GM23338 (cell line): Measurements from ENCODE around the gene NEB. TPM values are rescaled to one million over a fixed set of nuclear protein-coding genes. Genes with fewer than 3 reads are reported as not detected.

Experiments
- ATAC-seq: fragments of 200-7000 bp; cut with Tn5 transposase; 3 replicates; pipeline ENCODE4 v1.9.1; 2020
- DNase-seq: peaks from one replicate; pipeline ENCODE4 v3.0.0-alpha.2; 2015; ENCODE audit warnings: low spot score
- H2AFZ ChIP-seq: fragments of 200-600 bp; sonication (generic); 2 replicates; pipeline ENCODE4 v1.8.0; 2016; ENCODE audit warnings: antibody characterized with exemption, mild to moderate bottlenecking, moderate library complexity
- H3F3A ChIP-seq: fragments of 200-600 bp; sonication (generic); replicated peaks from 2 replicates; pipeline ENCODE4 v1.8.0; 2017; ENCODE audit warnings: antibody characterized with exemption, mixed run types, low read depth
- H3K27ac ChIP-seq: fragments of 200-600 bp; sonication (generic); 2 replicates; pipeline ENCODE4 v1.6.1; 2016; ENCODE audit warnings: low read depth
- H3K27me3 ChIP-seq: fragments of 200-600 bp; sonication (generic); 2 replicates; pipeline ENCODE4 v1.8.0; 2016; ENCODE audit warnings: mild to moderate bottlenecking, mixed run types, moderate library complexity; ENCODE audit not compliant: insufficient read depth
- H3K36me3 ChIP-seq: fragments of 200-600 bp; sonication (generic); 2 replicates; pipeline ENCODE4 v1.8.0; 2016; ENCODE audit warnings: mild to moderate bottlenecking; ENCODE audit not compliant: insufficient read depth
- H3K4me1 ChIP-seq: fragments of 200-600 bp; sonication (generic); 2 replicates; pipeline ENCODE4 v1.8.0; 2016; ENCODE audit warnings: mild to moderate bottlenecking, moderate library complexity; ENCODE audit not compliant: insufficient read depth
- H3K4me2 ChIP-seq: fragments of 200-600 bp; sonication (generic); 2 replicates; pipeline ENCODE4 v1.7.1; 2017; ENCODE audit warnings: mixed run types
- H3K4me3 ChIP-seq: fragments of 200-600 bp; sonication (generic); 2 replicates; pipeline ENCODE4 v1.6.1; 2016; ENCODE audit warnings: mixed run types
- H3K79me2 ChIP-seq: fragments of 200-600 bp; sonication (generic); replicated peaks from 2 replicates; pipeline ENCODE4 v1.8.0; 2017; ENCODE audit warnings: mild to moderate bottlenecking; ENCODE audit not compliant: insufficient read depth
- H3K9me2 ChIP-seq: fragments of 200-600 bp; sonication (generic); 2 replicates; pipeline ENCODE4 v1.8.0; 2017; ENCODE audit not compliant: insufficient read depth
- H4K20me1 ChIP-seq: fragments of 200-600 bp; sonication (generic); replicated peaks from 2 replicates; pipeline ENCODE4 v1.8.0; 2017; ENCODE audit warnings: mild to moderate bottlenecking; ENCODE audit not compliant: insufficient read depth
- H3K27ac Mint-ChIP-seq: 2 replicates; pipeline ENCODE4 v1.8.0; 2020; ENCODE audit warnings: inconsistent platforms, mild to moderate bottlenecking, moderate library complexity, mixed read lengths
- H3K27me3 Mint-ChIP-seq: 3 replicates; pipeline ENCODE4 v1.8.0; 2022; ENCODE audit warnings: low read depth, mild to moderate bottlenecking, moderate library complexity, mixed read lengths, inconsistent platforms; ENCODE audit not compliant: insufficient read depth, poor library complexity
- H3K36me3 Mint-ChIP-seq: 3 replicates; pipeline ENCODE4 v1.8.0; 2021; ENCODE audit warnings: low read depth, mild to moderate bottlenecking, inconsistent platforms, moderate library complexity, mixed read lengths
- H3K4me1 Mint-ChIP-seq: 3 replicates; pipeline ENCODE4 v1.8.0; 2020; ENCODE audit warnings: mild to moderate bottlenecking, inconsistent platforms, mixed read lengths
- H3K4me3 Mint-ChIP-seq: 3 replicates; pipeline ENCODE4 v1.8.0; 2021; ENCODE audit warnings: moderate library complexity, mild to moderate bottlenecking, inconsistent platforms, mixed read lengths
- H3K9me3 Mint-ChIP-seq: 3 replicates; pipeline ENCODE4 v1.8.0; 2020; ENCODE audit warnings: moderate library complexity, mild to moderate bottlenecking, inconsistent platforms, mixed read lengths
- CREB1 ChIP-seq: fragments of 250-450 bp; sonication (Bioruptor Pico); IDR thresholded peaks from 2 replicates; pipeline ENCODE4 v1.5.0; 2020; ENCODE audit warnings: low read depth, mild to moderate bottlenecking, moderate library complexity
- CTCF ChIP-seq, 2 experiments: fragments of 200-600 bp in 1 of 2; sonication (generic) in 1 of 2; conservative IDR thresholded peaks; 2 replicates each; pipeline versions ENCODE4 v1.5.1 to v1.6.1; 2016 to 2017; ENCODE audit warnings: antibody characterized with exemption in 2 of 2, low read depth in 2 of 2, mild to moderate bottlenecking in 2 of 2, moderate library complexity in 1 of 2
- ETS1 ChIP-seq: IDR thresholded peaks from 2 replicates; pipeline ENCODE4 v1.6.1; 2016; ENCODE audit warnings: antibody characterized with exemption
- EZH2 ChIP-seq: fragments of 200-600 bp; sonication (generic); IDR thresholded peaks from one replicate; pipeline ENCODE4 v1.8.0; 2017; ENCODE audit warnings: antibody characterized with exemption, mild to moderate bottlenecking, low read depth; ENCODE audit not compliant: unreplicated experiment
- EZH2phosphoT487 ChIP-seq: fragments of 200-600 bp; sonication (generic); IDR thresholded peaks from one replicate; pipeline ENCODE4 v1.8.1; 2018; ENCODE audit warnings: antibody characterized with exemption; ENCODE audit not compliant: unreplicated experiment
- JUNB ChIP-seq: IDR thresholded peaks from one replicate; pipeline ENCODE4 v1.6.1; 2016; ENCODE audit warnings: antibody characterized with exemption; ENCODE audit not compliant: unreplicated experiment
- POLR2AphosphoS5 ChIP-seq: IDR thresholded peaks from 2 replicates; pipeline ENCODE4 v1.6.1; 2016; ENCODE audit warnings: antibody characterized with exemption, low read depth
- STAT1 ChIP-seq: IDR thresholded peaks from one replicate; pipeline ENCODE4 v1.6.1; 2016; ENCODE audit warnings: antibody characterized with exemption; ENCODE audit not compliant: unreplicated experiment
- ZNF114 ChIP-seq: fragments of 250-450 bp; sonication (Bioruptor Pico); IDR thresholded peaks from 2 replicates; pipeline ENCODE4 v1.5.0; 2020; ENCODE audit warnings: mild to moderate bottlenecking, moderate library complexity
- ZNF331 ChIP-seq: fragments of 250-450 bp; sonication (Bioruptor Pico); IDR thresholded peaks from 2 replicates; pipeline ENCODE4 v1.5.0; 2020; ENCODE audit warnings: low read depth, mild to moderate bottlenecking, moderate library complexity
- ZNF462 ChIP-seq: fragments of 250-450 bp; sonication (Bioruptor Pico); IDR thresholded peaks from 2 replicates; pipeline ENCODE4 v1.5.0; 2020; ENCODE audit warnings: mild to moderate bottlenecking, moderate library complexity
- polyA plus RNA-seq: library from polyadenylated mRNA; unstranded; fragments of >200 nt; fragmentation: Nextera tagmentation; extraction: Ambion mirVana; gene quantifications from 2 replicates; pipeline ENCODE4 v1.2.1, GENCODE V29; 2016
- total RNA-seq: library from RNA; depleted of rRNA; stranded (reverse); fragments of >200 nt; shearing (Covaris generic); gene quantifications from 2 replicates; pipeline ENCODE4 v1.2.3, GENCODE V29; 2014

The NEB gene
- total and polyA plus RNA-seq, 2 experiments from 2014 or later: 6.2 to 13.7 TPM

GRCh38 chr2:151544449-151544848 is 189.8 kb downstream of the NEB start (continued):
- no peak for TF ChIP-seq CTCF (conservative IDR thresholded peaks at IDR 0.05; ENCODE audit: low read depth in 2 of 2)

- H3K4me3 ChIP-seq: no peak overlapping the region
- Mint-ChIP-seq H3K4me3 (no peak overlapping the region), H3K9me3 (no peaks in the 10 kb centered on the region), H3K27ac (no peak overlapping the region), H3K27me3 (no peaks in the 10 kb centered on the region), H3K36me3 (no peaks in the 10 kb centered on the region), H3K4me1 (peaks cover 7% of the 10 kb centered on the region; the same call in 2 of the 3 replicates)
- no peak for TF ChIP-seq ETS1
- no peak for TF ChIP-seq STAT1
- no peak for TF ChIP-seq EZH2phosphoT487
- no peak for TF ChIP-seq ZNF114 (CRISPR knock-in tag)
- no peak for TF ChIP-seq JUNB
- TF ChIP-seq CREB1 (CRISPR knock-in tag): no peak
- TF ChIP-seq ZNF331 (CRISPR knock-in tag): no peak
- no peak for TF ChIP-seq ZNF462
- TF ChIP-seq POLR2AphosphoS5: no peak
- TF ChIP-seq EZH2: no peak
- H4K20me1 ChIP-seq: no peaks in the 10 kb centered on the region
- no peaks in the 10 kb centered on the region for H3K36me3 ChIP-seq
- H3K79me2 ChIP-seq: no peaks in the 10 kb centered on the region
- H3K4me1 ChIP-seq: no peaks in the 10 kb centered on the region
- no peak overlapping the region for H2AFZ ChIP-seq
- DNase-seq: no peak
- no peak for ATAC-seq
- H3K27ac ChIP-seq: 0 out of 2 replicates have a peak overlapping the region, but pooled peaks have one; percentile 14
- H3K27me3 ChIP-seq: no peaks in the 10 kb centered on the region
- no peak overlapping the region for H3K4me2 ChIP-seq
- H3F3A ChIP-seq: no peaks in the 10 kb centered on the region
- peaks cover 3% of the 10 kb centered on the region; the same call in 1 of the 2 replicates for H3K9me2 ChIP-seq
Measured at GRCh38 chr2:151543876-151544275, 190.4 kb downstream of the NEB start.
